Measurements from ENCODE around the gene CFAP410.

GRCh38 chr21:44370027-44370735 lies 31.0 kb upstream of the CFAP410 start:
- TF ChIP-seq, protein P1, sequence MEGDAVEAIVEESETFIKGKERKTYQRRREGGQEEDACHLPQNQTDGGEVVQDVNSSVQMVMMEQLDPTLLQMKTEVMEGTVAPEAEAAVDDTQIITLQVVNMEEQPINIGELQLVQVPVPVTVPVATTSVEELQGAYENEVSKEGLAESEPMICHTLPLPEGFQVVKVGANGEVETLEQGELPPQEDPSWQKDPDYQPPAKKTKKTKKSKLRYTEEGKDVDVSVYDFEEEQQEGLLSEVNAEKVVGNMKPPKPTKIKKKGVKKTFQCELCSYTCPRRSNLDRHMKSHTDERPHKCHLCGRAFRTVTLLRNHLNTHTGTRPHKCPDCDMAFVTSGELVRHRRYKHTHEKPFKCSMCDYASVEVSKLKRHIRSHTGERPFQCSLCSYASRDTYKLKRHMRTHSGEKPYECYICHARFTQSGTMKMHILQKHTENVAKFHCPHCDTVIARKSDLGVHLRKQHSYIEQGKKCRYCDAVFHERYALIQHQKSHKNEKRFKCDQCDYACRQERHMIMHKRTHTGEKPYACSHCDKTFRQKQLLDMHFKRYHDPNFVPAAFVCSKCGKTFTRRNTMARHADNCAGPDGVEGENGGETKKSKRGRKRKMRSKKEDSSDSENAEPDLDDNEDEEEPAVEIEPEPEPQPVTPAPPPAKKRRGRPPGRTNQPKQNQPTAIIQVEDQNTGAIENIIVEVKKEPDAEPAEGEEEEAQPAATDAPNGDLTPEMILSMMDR (IDR thresholded peaks at IDR 0.05; ENCODE audit: low read length): no peak
- no peak for TF ChIP-seq EZH2 (IDR thresholded peaks at IDR 0.05; ENCODE audit: borderline replicate concordance, low read length)
